Activated CD4-positive, alpha-beta T cell treated with anti-CD3 and anti-CD28 coated beads for 36 hours (primary cell): ENCODE results near the gene ARHGEF11. TPM values are rescaled to one million over a fixed set of nuclear protein-coding genes. Genes with fewer than 3 reads are reported as not detected.
"Not testable (repeated sequence)": the region's sequence is repeated elsewhere in the genome, so short reads cannot be mapped to it uniquely, and the experiment has no call there.

Experiments used
- ATAC-seq: fragments of 200-7000 bp; cut with Tn5 transposase; one replicate; pipeline ENCODE4 v1.10.0; 2021; ENCODE audit warnings: mild to moderate bottlenecking, moderate library complexity
- CTCF ChIA-PET: fragments of 350-600 bp; sonication (Branson Sonifier 250); formaldehyde crosslinking; loops from one replicate; lab custom pipeline; 2021; ENCODE audit warnings: antibody characterized with exemption; lab: Charles Lee
- POLR2A ChIA-PET: fragments of 350-600 bp; sonication (Branson Sonifier 250); formaldehyde crosslinking; loops from one replicate; lab custom pipeline; 2021; ENCODE audit warnings: antibody characterized with exemption, inconsistent platforms; lab: Charles Lee
- DNase-seq: peaks from one replicate; pipeline ENCODE4 v3.0.0-alpha.2; 2020
- H3K27ac Mint-ChIP-seq: one replicate; pipeline ENCODE4 v1.8.0; 2021; ENCODE audit warnings: mixed read lengths
- H3K27me3 Mint-ChIP-seq: one replicate; pipeline ENCODE4 v1.8.0; 2021; ENCODE audit warnings: mixed read lengths
- H3K36me3 Mint-ChIP-seq: one replicate; pipeline ENCODE4 v1.8.0; 2021; ENCODE audit warnings: low read depth, mixed read lengths
- H3K4me1 Mint-ChIP-seq: one replicate; pipeline ENCODE4 v1.8.0; 2021; ENCODE audit warnings: mixed read lengths
- H3K4me3 Mint-ChIP-seq: one replicate; pipeline ENCODE4 v1.8.0; 2021; ENCODE audit warnings: mild to moderate bottlenecking, moderate library complexity, mixed read lengths
- H3K9me3 Mint-ChIP-seq: one replicate; pipeline ENCODE4 v1.8.0; 2021; ENCODE audit warnings: low read depth, mixed read lengths
- intact Hi-C, 2 experiments: fragments of 100-400 bp; cut with DNase I in 1 of 2; cut with micrococcal nuclease in 1 of 2; formaldehyde crosslinking; loops; one replicate each; pipeline versions ENCODE4 v1.14.2 to v1.15.1; 2022 to 2024; cut with DNase I, micrococcal nuclease
- total RNA-seq, 2 experiments: library from RNA; stranded (reverse); gene quantifications; one replicate each; pipeline ENCODE4 v1.2.3, GENCODE V29; 2021

ARHGEF11 gene
- total RNA-seq, 2 experiments from 2014 or later, result 3.5 to 4.8 TPM

GRCh38 chr1:156931211-156931952 is 114.2 kb downstream of the ARHGEF11 start:
- ATAC-seq, result peak; percentile 50
- peak overlapping the region; percentile 37 for H3K27ac Mint-ChIP-seq

GRCh38 chr1:156930483-156930882 is 115.1 kb downstream of the ARHGEF11 start:
- Mint-ChIP-seq H3K4me3 (no peak overlapping the region), H3K9me3 (no peaks in the 10 kb centered on the region), H3K4me1 (peaks cover 21% of the 10 kb centered on the region), H3K36me3 (no peaks in the 10 kb centered on the region), H3K27ac (no peak overlapping the region), H3K27me3 (peaks cover 45% of the 10 kb centered on the region)
- ChIA-PET CTCF (interaction anchor here (0.6 kb wide), 1 partner anchor 193 kb away, joined by 3 read pairs; no protein-coding TSS in a partner anchor), POLR2A (no interaction called here)
- ATAC-seq, result no peak
- no peak for DNase-seq
- intact Hi-C loops, result no loop called here

More at GRCh38 chr1:156931211-156931952, 114.2 kb downstream of the ARHGEF11 start:
- H3K36me3 Mint-ChIP-seq, result no peaks in the 10 kb centered on the region
- CTCF ChIA-PET, result interaction anchor here (0.5 to 1.6 kb wide), 5 partner anchors 11 to 41 kb away, joined by 3 to 8 read pairs (median 4); no protein-coding TSS in a partner anchor
- no peak overlapping the region for H3K4me3 Mint-ChIP-seq
- POLR2A ChIA-PET, result no interaction called here
- peak; percentile 35 for DNase-seq
- H3K9me3 Mint-ChIP-seq, result no peaks in the 10 kb centered on the region
- intact Hi-C loops, result no loop called here
- H3K27me3 Mint-ChIP-seq, result peaks cover 36% of the 10 kb centered on the region
- peaks cover 14% of the 10 kb centered on the region for H3K4me1 Mint-ChIP-seq

GRCh38 chr1:156929596-156930238 is 115.8 kb downstream of the ARHGEF11 start:
- Mint-ChIP-seq H3K27me3 (peaks cover 50% of the 10 kb centered on the region), H3K9me3 (no peaks in the 10 kb centered on the region), H3K27ac (no peak overlapping the region), H3K4me3 (no peak overlapping the region), H3K36me3 (no peaks in the 10 kb centered on the region), H3K4me1 (peaks cover 21% of the 10 kb centered on the region)
- DNase-seq, result no peak
- intact Hi-C loops, result loop anchor here in 1 of 2 experiments (5.0 kb wide), 1 partner anchor 242 kb away; no protein-coding TSS in a partner anchor
- ChIA-PET POLR2A (no interaction called here), CTCF (interaction anchor here (0.5 to 7.7 kb wide), 10 partner anchors 19 to 247 kb away, joined by 3 to 76 read pairs (median 3); partner anchors contain the start of gene PEAR1)
- ATAC-seq, result no peak

- Mint-ChIP-seq H3K36me3 (no peaks in the 10 kb centered on the region), H3K4me3 (no peak overlapping the region), H3K27me3 (peaks cover 59% of the 10 kb centered on the region), H3K9me3 (no peaks in the 10 kb centered on the region), H3K4me1 (peaks cover 25% of the 10 kb centered on the region), H3K27ac (no peak overlapping the region)
- DNase-seq (no peak), ATAC-seq (no peak)
- POLR2A ChIA-PET, result no interaction called here
- CTCF ChIA-PET, result interaction anchor here (0.6 to 7.7 kb wide), 24 partner anchors 10 to 551 kb away, joined by 3 to 76 read pairs (median 4); partner anchors contain the start of genes HAPLN2, ISG20L2, METTL25B and NTRK1
- intact Hi-C loops, result loop anchor here in 1 of 2 experiments (5.0 kb wide), 1 partner anchor 241 kb away; no protein-coding TSS in a partner anchor
Observed at GRCh38 chr1:156928043-156928602, 117.4 kb downstream of the ARHGEF11 start.

GRCh38 chr1:156927215-156928042 is 118.1 kb downstream of the ARHGEF11 start:
- ChIA-PET CTCF (interaction anchor here (0.6 to 7.7 kb wide), 28 partner anchors 9 to 550 kb away, joined by 3 to 76 read pairs (median 4); partner anchors contain the start of genes HAPLN2, ISG20L2, METTL25B and NTRK1), POLR2A (no interaction called here)
- Mint-ChIP-seq H3K27me3 (peaks cover 64% of the 10 kb centered on the region), H3K36me3 (no peaks in the 10 kb centered on the region), H3K4me1 (peaks cover 25% of the 10 kb centered on the region), H3K27ac (no peak overlapping the region), H3K9me3 (no peaks in the 10 kb centered on the region), H3K4me3 (no peak overlapping the region)
- peak; percentile 87 for DNase-seq
- intact Hi-C loops, result loop anchor here (1.0 to 5.0 kb wide), 7 partner anchors 17 to 240 kb away; no protein-coding TSS in a partner anchor
- ATAC-seq, result peak; percentile 76

- H3K9me3 Mint-ChIP-seq, ATAC-seq, H3K4me3 Mint-ChIP-seq, H3K36me3 Mint-ChIP-seq, H3K27ac Mint-ChIP-seq, DNase-seq, POLR2A ChIA-PET: not testable (repeated sequence)
- intact Hi-C loops, result loop anchor here (1.0 to 5.0 kb wide), 7 partner anchors 16 to 239 kb away; no protein-coding TSS in a partner anchor
- Mint-ChIP-seq H3K4me1 (peaks cover 25% of the 10 kb centered on the region), H3K27me3 (peaks cover 71% of the 10 kb centered on the region)
- CTCF ChIA-PET, result interaction anchor here (0.6 to 7.7 kb wide), 16 partner anchors 9 to 395 kb away, joined by 3 to 76 read pairs (median 4); partner anchors contain the start of genes CRABP2 and PEAR1
Observed at GRCh38 chr1:156926695-156927094, 118.8 kb downstream of the ARHGEF11 start.

GRCh38 chr1:156926175-156926574 is 119.4 kb downstream of the ARHGEF11 start:
- ChIA-PET CTCF (interaction anchor here (0.6 to 7.7 kb wide), 11 partner anchors 11 to 348 kb away, joined by 3 to 76 read pairs (median 3); partner anchors contain the start of genes CRABP2 and PEAR1), POLR2A (no interaction called here)
- Mint-ChIP-seq H3K9me3 (no peaks in the 10 kb centered on the region), H3K4me1 (peaks cover 21% of the 10 kb centered on the region), H3K36me3 (no peaks in the 10 kb centered on the region), H3K4me3 (no peak overlapping the region), H3K27ac (no peak overlapping the region), H3K27me3 (peaks cover 73% of the 10 kb centered on the region)
- intact Hi-C loops, result loop anchor here (2.0 to 5.0 kb wide), 4 partner anchors 35 to 239 kb away; no protein-coding TSS in a partner anchor
- peak; percentile 67 for ATAC-seq
- DNase-seq, result peak; percentile 74

GRCh38 chr1:156925154-156926010 is 120.2 kb downstream of the ARHGEF11 start:
- ATAC-seq (no peak), DNase-seq (no peak)
- H3K4me1 Mint-ChIP-seq, result peaks cover 21% of the 10 kb centered on the region
- ChIA-PET POLR2A (no interaction called here), CTCF (interaction anchor here (0.6 to 7.7 kb wide), 10 partner anchors 11 to 349 kb away, joined by 3 to 76 read pairs (median 4); partner anchors contain the start of genes CRABP2 and PEAR1)
- intact Hi-C loops, result loop anchor here (2.0 to 5.0 kb wide), 4 partner anchors 35 to 238 kb away; no protein-coding TSS in a partner anchor
- H3K4me3 Mint-ChIP-seq, result no peak overlapping the region
- H3K27ac Mint-ChIP-seq, result no peak overlapping the region
- no peaks in the 10 kb centered on the region for H3K36me3 Mint-ChIP-seq
- H3K9me3 Mint-ChIP-seq, result no peaks in the 10 kb centered on the region
- peaks cover 73% of the 10 kb centered on the region for H3K27me3 Mint-ChIP-seq

GRCh38 chr1:156924478-156925153 is 120.9 kb downstream of the ARHGEF11 start:
- POLR2A ChIA-PET, result no interaction called here

More at GRCh38 chr1:156924478-156925153, 120.9 kb downstream of the ARHGEF11 start:
- Mint-ChIP-seq H3K4me3 (no peak overlapping the region), H3K36me3 (no peaks in the 10 kb centered on the region), H3K27ac (no peak overlapping the region), H3K4me1 (peaks cover 21% of the 10 kb centered on the region), H3K27me3 (peaks cover 76% of the 10 kb centered on the region), H3K9me3 (no peaks in the 10 kb centered on the region)
- ATAC-seq (no peak), DNase-seq (no peak)
- intact Hi-C loops, result loop anchor here in 1 of 2 experiments (5.0 kb wide), 1 partner anchor 237 kb away; no protein-coding TSS in a partner anchor
- CTCF ChIA-PET, result interaction anchor here (0.6 to 7.7 kb wide), 4 partner anchors 12 to 235 kb away, joined by 4 to 76 read pairs (median 25); partner anchors contain the start of gene PEAR1
